Loucy (cell line): ENCODE results near the gene SASH1.

Source experiments
- EZH2phosphoT487 ChIP-seq: fragments of 200-600 bp; IDR thresholded peaks from 2 replicates; pipeline ENCODE4 v1.6.1; 2018; ENCODE audit warnings: antibody characterized with exemption, mild to moderate bottlenecking, moderate library complexity, borderline replicate concordance
- TF ChIP-seq, protein P1 (sequence below): fragments of 200-600 bp; sonication (generic); conservative IDR thresholded peaks from 2 replicates; pipeline ENCODE4 v1.5.1; 2014; ENCODE audit warnings: mild to moderate bottlenecking, antibody characterized with exemption, low read length

DNA sequence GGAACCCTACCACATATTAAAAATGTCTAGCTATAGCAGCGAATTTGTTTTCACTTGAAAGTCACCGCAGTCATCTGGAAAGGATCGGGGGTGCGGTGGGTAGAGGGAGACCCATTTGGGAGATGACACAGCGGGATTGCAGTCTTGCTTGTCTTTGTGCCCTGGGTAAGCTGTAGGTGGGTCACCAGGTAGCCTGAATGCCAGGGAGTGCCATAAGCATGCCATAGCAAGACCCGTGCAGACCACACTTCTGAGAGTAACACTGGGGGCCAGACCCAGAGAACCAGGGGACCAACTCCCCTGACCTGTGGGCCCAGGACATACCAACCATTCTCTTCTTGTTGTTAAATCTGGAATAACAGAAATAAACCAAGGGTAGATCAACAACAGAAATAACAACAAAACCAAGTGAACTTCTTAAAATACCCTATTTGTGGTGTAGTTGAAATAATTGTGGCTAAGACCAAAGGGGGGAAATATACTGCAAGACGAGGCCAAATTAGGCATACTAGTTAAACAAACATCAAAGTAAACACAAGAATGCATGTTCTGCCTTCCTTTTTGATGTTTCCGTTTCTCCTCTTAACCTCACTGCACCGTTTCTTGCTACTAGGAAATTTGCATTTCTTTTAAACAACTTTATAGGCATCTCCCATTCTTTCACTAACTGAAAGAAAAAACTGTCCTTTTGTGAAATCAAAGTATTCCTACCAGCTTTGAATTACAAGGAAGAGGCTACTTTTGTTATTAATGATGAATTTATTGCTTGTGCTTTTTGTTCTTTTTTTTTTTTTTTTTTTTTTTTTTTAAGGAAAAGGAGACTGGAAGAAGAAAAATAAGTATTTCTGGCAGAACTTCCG, 128.2 kb downstream of the SASH1 start:
- TF ChIP-seq, protein P1, sequence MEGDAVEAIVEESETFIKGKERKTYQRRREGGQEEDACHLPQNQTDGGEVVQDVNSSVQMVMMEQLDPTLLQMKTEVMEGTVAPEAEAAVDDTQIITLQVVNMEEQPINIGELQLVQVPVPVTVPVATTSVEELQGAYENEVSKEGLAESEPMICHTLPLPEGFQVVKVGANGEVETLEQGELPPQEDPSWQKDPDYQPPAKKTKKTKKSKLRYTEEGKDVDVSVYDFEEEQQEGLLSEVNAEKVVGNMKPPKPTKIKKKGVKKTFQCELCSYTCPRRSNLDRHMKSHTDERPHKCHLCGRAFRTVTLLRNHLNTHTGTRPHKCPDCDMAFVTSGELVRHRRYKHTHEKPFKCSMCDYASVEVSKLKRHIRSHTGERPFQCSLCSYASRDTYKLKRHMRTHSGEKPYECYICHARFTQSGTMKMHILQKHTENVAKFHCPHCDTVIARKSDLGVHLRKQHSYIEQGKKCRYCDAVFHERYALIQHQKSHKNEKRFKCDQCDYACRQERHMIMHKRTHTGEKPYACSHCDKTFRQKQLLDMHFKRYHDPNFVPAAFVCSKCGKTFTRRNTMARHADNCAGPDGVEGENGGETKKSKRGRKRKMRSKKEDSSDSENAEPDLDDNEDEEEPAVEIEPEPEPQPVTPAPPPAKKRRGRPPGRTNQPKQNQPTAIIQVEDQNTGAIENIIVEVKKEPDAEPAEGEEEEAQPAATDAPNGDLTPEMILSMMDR: no peak
- no peak for TF ChIP-seq EZH2phosphoT487
